WTC11 (cell line): ENCODE results near the gene LOC128125822.

Experiments
- ATAC-seq: fragments of 200-7000 bp; cut with Tn5 transposase; 2 replicates; pipeline ENCODE4 v1.10.0; 2021; ENCODE audit warnings: mild to moderate bottlenecking, moderate library complexity
- CTCF ChIA-PET: fragments of 300-600 bp; sonication (Branson Sonifier 250); formaldehyde crosslinking; loops from one replicate; lab custom pipeline; 2021; ENCODE audit warnings: antibody characterized with exemption; lab: Charles Lee
- POLR2A ChIA-PET: fragments of 350-600 bp; sonication (Branson Sonifier 250); formaldehyde crosslinking; loops from one replicate; lab custom pipeline; 2021; ENCODE audit warnings: antibody characterized with exemption; lab: Charles Lee
- DNase-seq: peaks from one replicate; pipeline ENCODE4 v3.0.0; 2021; ENCODE audit warnings: low spot score
- H3K27ac Mint-ChIP-seq: 2 replicates; pipeline ENCODE4 v1.8.0; 2021; ENCODE audit warnings: mixed read lengths
- H3K27me3 Mint-ChIP-seq: 2 replicates; pipeline ENCODE4 v1.8.0; 2021; ENCODE audit warnings: low read depth, mild to moderate bottlenecking, moderate library complexity, mixed read lengths
- H3K36me3 Mint-ChIP-seq: 2 replicates; pipeline ENCODE4 v1.8.0; 2021; ENCODE audit warnings: mixed read lengths
- H3K4me1 Mint-ChIP-seq: 2 replicates; pipeline ENCODE4 v1.8.0; 2022; ENCODE audit warnings: mixed read lengths
- H3K4me3 Mint-ChIP-seq: 2 replicates; pipeline ENCODE4 v1.8.0; 2021; ENCODE audit warnings: mild to moderate bottlenecking, moderate library complexity, mixed read lengths
- H3K9me3 Mint-ChIP-seq: 2 replicates; pipeline ENCODE4 v1.8.0; 2021; ENCODE audit warnings: mixed read lengths
- CBFB ChIP-seq: sonication (generic); formaldehyde crosslinking; IDR thresholded peaks from 2 replicates; pipeline ENCODE4 v1.8.1; 2022; ENCODE audit warnings: mild to moderate bottlenecking, low read depth, missing genetic modification reagents
- CREB1 ChIP-seq: sonication (generic); formaldehyde crosslinking; IDR thresholded peaks from 2 replicates; pipeline ENCODE4 v1.8.0; 2023; ENCODE audit warnings: mild to moderate bottlenecking, missing genetic modification reagents
- CTCF ChIP-seq: fragments of 200-600 bp; IDR thresholded peaks from 2 replicates; pipeline ENCODE4 v1.8.0; 2022; ENCODE audit warnings: antibody characterized with exemption
- ETV6 ChIP-seq: sonication (generic); formaldehyde crosslinking; IDR thresholded peaks from 2 replicates; pipeline ENCODE4 v1.8.1; 2022; ENCODE audit warnings: mild to moderate bottlenecking, missing genetic modification reagents
- FOXP1 ChIP-seq: sonication (generic); formaldehyde crosslinking; IDR thresholded peaks from 2 replicates; pipeline ENCODE4 v1.8.0; 2022; ENCODE audit warnings: missing genetic modification reagents, mild to moderate bottlenecking, moderate library complexity, borderline replicate concordance
- JAZF1 ChIP-seq: fragments of 250-450 bp; sonication (Bioruptor Pico); IDR thresholded peaks from 2 replicates; pipeline ENCODE4 v1.9.0; 2021; ENCODE audit warnings: moderate library complexity, mild to moderate bottlenecking, inconsistent platforms
- SMAD4 ChIP-seq: sonication (generic); formaldehyde crosslinking; IDR thresholded peaks from 2 replicates; pipeline ENCODE4 v1.8.0; 2022; ENCODE audit warnings: mild to moderate bottlenecking, missing genetic modification reagents
- TEAD1 ChIP-seq: sonication (generic); formaldehyde crosslinking; IDR thresholded peaks from 2 replicates; pipeline ENCODE4 v1.8.0; 2022; ENCODE audit warnings: mild to moderate bottlenecking, missing genetic modification reagents
- ZNF219 ChIP-seq: sonication (generic); formaldehyde crosslinking; IDR thresholded peaks from 2 replicates; pipeline ENCODE4 v1.8.0; 2023; ENCODE audit warnings: missing genetic modification reagents, mild to moderate bottlenecking, borderline replicate concordance
- ZNF263 ChIP-seq: sonication (generic); formaldehyde crosslinking; IDR thresholded peaks from 2 replicates; pipeline ENCODE4 v1.8.1; 2022; ENCODE audit warnings: low read depth, mild to moderate bottlenecking, moderate library complexity, missing genetic modification reagents
- ZNF671 ChIP-seq: fragments of 250-450 bp; sonication (Bioruptor Pico); IDR thresholded peaks from 2 replicates; pipeline ENCODE4 v1.8.0; 2021; ENCODE audit warnings: mild to moderate bottlenecking
- TF ChIP-seq, protein P1 (sequence below): sonication (generic); formaldehyde crosslinking; IDR thresholded peaks from 2 replicates; pipeline ENCODE4 v1.8.0; 2022; ENCODE audit warnings: mild to moderate bottlenecking, missing genetic modification reagents
- TF ChIP-seq, protein P2 (sequence below): sonication (generic); formaldehyde crosslinking; IDR thresholded peaks from 2 replicates; pipeline ENCODE4 v1.8.0; 2023; ENCODE audit warnings: mild to moderate bottlenecking, missing genetic modification reagents

LOC128125822 gene

DNA sequence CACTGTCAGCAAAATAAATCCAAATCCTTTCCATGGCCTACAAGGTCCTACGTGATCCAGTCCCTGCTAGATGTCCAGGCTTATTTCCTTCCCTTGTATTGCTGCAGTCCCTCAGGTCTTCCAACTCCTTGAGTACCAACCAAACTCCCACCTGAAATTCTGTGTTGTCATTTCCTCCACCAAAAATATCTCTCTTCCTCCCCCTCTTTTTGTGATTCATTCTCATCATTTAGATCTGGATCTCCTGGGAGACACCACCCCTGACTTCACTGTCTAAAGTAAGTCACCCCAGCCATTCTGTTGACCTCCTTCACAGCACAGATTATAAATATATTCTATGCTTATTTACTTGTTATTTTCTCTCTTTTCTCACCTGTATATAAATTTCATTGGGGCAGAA, 9.0 kb upstream of the LOC128125822 start:
- ChIA-PET CTCF (no interaction called here), POLR2A (no interaction called here)
- no peak for TF ChIP-seq ZNF263 (CRISPR knock-in tag)
- TF ChIP-seq ETV6 (CRISPR knock-in tag), result no peak
- H3K36me3 Mint-ChIP-seq, result peaks cover 11% of the 10 kb centered on the region
- H3K9me3 Mint-ChIP-seq, result peaks cover 29% of the 10 kb centered on the region
- H3K27me3 Mint-ChIP-seq, result peaks cover 8% of the 10 kb centered on the region
- DNase-seq, result no peak
- H3K4me1 Mint-ChIP-seq, result peaks cover 10% of the 10 kb centered on the region
- H3K4me3 Mint-ChIP-seq, result no peak overlapping the region
- H3K27ac Mint-ChIP-seq, result no peak overlapping the region
- ATAC-seq, result no peak

DNA sequence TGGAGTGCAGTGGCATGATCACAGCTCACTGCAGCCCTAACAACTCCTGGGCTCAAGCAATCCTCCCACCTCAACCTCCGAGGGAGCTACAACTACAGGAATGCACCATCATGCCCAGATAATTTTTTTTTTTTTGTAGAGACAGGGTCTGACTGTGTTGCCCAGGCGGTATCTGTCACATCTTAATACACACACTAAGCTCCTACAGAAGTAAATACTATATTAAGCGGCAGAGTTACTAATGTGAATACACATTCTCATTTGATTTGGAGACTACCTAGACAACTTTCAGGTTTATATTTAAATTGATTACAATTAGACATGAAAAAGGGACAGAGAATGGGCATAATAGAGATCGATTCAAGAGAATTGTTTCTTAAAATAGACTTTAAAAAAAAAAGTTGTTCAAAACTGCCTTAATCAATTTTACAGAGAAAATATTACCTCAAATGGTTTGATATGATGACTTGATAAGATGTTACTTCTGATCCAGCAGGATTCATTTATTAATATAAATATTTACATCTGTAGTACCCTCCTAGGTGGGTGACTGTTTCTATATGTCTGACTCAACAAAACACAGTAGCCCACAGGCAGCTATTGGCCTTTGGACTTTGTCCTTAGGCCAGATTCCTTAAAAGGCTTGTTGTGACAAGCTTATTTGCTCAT, 7.1 kb upstream of the LOC128125822 start:
- no peak overlapping the region for H3K4me3 Mint-ChIP-seq

DNA sequence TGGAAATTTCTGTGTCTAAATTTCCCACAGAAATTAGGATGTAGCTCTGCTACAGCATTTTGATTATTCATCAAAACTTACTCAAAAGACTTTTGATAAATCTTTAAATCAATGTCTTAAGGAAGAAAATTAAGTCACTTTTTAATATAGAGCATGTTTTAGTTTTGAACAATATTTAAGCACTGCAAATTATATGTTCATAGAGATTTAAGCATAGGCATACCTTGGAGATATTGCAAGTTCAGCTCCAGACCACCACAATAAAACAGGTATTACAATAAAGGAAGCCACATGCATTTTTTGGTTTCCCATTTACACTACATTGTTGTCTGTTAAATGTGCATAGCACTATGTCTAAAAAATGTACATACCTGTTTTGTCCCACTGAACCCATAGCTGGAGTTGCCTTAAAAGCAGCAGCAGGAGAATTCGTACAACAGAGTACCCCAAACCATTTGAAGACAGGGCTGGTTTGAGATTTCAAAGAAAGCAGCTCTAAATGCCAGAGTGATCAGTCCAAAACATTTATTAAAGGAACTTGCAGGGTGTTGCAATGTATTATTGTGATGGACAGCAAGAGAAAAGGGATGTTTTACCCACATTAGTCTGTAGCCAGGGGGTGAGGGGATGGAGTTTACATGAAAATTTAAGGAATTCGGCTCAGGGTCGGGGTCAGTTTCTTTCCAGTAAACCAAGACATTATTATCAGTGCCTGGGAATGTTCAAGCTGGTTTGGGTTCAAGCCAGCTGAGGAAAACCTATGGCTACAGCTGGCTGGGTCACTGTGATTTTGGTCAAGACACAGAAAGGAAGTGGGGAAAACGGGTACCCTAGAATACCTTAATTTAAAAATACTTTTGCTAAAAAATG, 6.3 kb upstream of the LOC128125822 start:
- ChIA-PET CTCF (interaction anchor here (0.6 to 2.6 kb wide), 2 partner anchors 9 to 32 kb away, joined by 3 to 7 read pairs; no protein-coding TSS in a partner anchor), POLR2A (no interaction called here)
- no peak; the same call in 1 of the 2 replicates for ATAC-seq
- peaks cover 10% of the 10 kb centered on the region for H3K4me1 Mint-ChIP-seq
- peaks cover 11% of the 10 kb centered on the region for H3K36me3 Mint-ChIP-seq
- H3K27ac Mint-ChIP-seq, result no peak overlapping the region; the same call in 1 of the 2 replicates
- H3K27me3 Mint-ChIP-seq, result peaks cover 23% of the 10 kb centered on the region
- no peak for TF ChIP-seq TEAD1
- peaks cover 20% of the 10 kb centered on the region for H3K9me3 Mint-ChIP-seq
- DNase-seq, result no peak
- no peak overlapping the region for H3K4me3 Mint-ChIP-seq

More for the DNA sequence above, 7.1 kb upstream of the LOC128125822 start:
- ChIA-PET POLR2A (no interaction called here), CTCF (interaction anchor here (0.6 to 2.6 kb wide), 2 partner anchors 10 to 33 kb away, joined by 3 to 7 read pairs; no protein-coding TSS in a partner anchor)
- ATAC-seq, result no peak
- Mint-ChIP-seq H3K27ac (no peak overlapping the region), H3K27me3 (peaks cover 19% of the 10 kb centered on the region), H3K36me3 (peaks cover 11% of the 10 kb centered on the region), H3K4me1 (peaks cover 10% of the 10 kb centered on the region), H3K9me3 (peaks cover 24% of the 10 kb centered on the region)
- TF ChIP-seq SMAD4 (CRISPR knock-in tag), result no peak
- TF ChIP-seq ZNF671 (CRISPR knock-in tag), result no peak
- no peak for TF ChIP-seq FOXP1
- TF ChIP-seq CBFB (CRISPR knock-in tag), result no peak
- TF ChIP-seq, protein P1, sequence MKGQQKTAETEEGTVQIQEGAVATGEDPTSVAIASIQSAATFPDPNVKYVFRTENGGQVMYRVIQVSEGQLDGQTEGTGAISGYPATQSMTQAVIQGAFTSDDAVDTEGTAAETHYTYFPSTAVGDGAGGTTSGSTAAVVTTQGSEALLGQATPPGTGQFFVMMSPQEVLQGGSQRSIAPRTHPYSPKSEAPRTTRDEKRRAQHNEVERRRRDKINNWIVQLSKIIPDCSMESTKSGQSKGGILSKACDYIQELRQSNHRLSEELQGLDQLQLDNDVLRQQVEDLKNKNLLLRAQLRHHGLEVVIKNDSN, result no peak
- TF ChIP-seq, protein P2, sequence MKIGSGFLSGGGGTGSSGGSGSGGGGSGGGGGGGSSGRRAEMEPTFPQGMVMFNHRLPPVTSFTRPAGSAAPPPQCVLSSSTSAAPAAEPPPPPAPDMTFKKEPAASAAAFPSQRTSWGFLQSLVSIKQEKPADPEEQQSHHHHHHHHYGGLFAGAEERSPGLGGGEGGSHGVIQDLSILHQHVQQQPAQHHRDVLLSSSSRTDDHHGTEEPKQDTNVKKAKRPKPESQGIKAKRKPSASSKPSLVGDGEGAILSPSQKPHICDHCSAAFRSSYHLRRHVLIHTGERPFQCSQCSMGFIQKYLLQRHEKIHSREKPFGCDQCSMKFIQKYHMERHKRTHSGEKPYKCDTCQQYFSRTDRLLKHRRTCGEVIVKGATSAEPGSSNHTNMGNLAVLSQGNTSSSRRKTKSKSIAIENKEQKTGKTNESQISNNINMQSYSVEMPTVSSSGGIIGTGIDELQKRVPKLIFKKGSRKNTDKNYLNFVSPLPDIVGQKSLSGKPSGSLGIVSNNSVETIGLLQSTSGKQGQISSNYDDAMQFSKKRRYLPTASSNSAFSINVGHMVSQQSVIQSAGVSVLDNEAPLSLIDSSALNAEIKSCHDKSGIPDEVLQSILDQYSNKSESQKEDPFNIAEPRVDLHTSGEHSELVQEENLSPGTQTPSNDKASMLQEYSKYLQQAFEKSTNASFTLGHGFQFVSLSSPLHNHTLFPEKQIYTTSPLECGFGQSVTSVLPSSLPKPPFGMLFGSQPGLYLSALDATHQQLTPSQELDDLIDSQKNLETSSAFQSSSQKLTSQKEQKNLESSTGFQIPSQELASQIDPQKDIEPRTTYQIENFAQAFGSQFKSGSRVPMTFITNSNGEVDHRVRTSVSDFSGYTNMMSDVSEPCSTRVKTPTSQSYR (CRISPR knock-in tag), result no peak
- no peak for TF ChIP-seq ZNF219 (CRISPR knock-in tag)
- no peak for TF ChIP-seq CREB1
- TF ChIP-seq CTCF, result no peak
- no peak for TF ChIP-seq JAZF1 (CRISPR knock-in tag)
- no peak for DNase-seq
